Endothelial cell of umbilical vein (primary cell): ENCODE data around the gene ZDHHC16. TPM values are rescaled to one million over a fixed set of nuclear protein-coding genes. Genes with fewer than 3 reads are reported as not detected.

Source experiments
- BruUV-seq: library from RNA; stranded (reverse); fragments of 400-500 nt; replicated peaks from 2 replicates; lab custom pipeline; 2021; lab: Mats Ljungman, UMichigan
- CTCF ChIA-PET: fragments of 300-600, 350-600 bp; sonication (Branson Sonifier 250); formaldehyde crosslinking; loops from one replicate; lab custom pipeline; 2021; ENCODE audit warnings: antibody characterized with exemption, inconsistent platforms; lab: Charles Lee
- POLR2A ChIA-PET: fragments of 300-600, 350-600 bp; sonication (Branson Sonifier 250); formaldehyde crosslinking; loops from one replicate; lab custom pipeline; 2021; ENCODE audit warnings: antibody characterized with exemption, inconsistent platforms; lab: Charles Lee
- DNase-seq: peaks from one replicate; pipeline ENCODE4 v3.0.0-alpha.2; 2011; ENCODE audit warnings: low read depth, low spot score
- FAIRE-seq: peaks from 2 replicates; lab custom pipeline; 2011; peaks lifted over from hg19 to GRCh38; lab: Jason Lieb, UNC
- H2AFZ ChIP-seq: 2 replicates; pipeline ENCODE4 v1.6.0; 2012; ENCODE audit warnings: low read depth, low read length, control low read depth, inconsistent platforms
- H3K27ac ChIP-seq: 2 replicates; pipeline ENCODE4 v1.5.1; 2011; ENCODE audit warnings: low read depth, mild to moderate bottlenecking, control low read depth, low read length, moderate library complexity; ENCODE audit not compliant: insufficient read depth
- H3K27me3 ChIP-seq, 2 experiments: 2 replicates each; pipeline versions ENCODE4 v1.6.0 to v1.6.1; 2011; ENCODE audit warnings: low read length in 2 of 2, mixed read lengths in 1 of 2; ENCODE audit not compliant: control insufficient read depth in 2 of 2, insufficient read depth in 2 of 2
- H3K36me3 ChIP-seq, 2 experiments: 2 replicates in 1 of 2; 3 replicates in 1 of 2; pipeline ENCODE4 v1.5.1; 2011; ENCODE audit warnings: low read length in 2 of 2, mild to moderate bottlenecking in 1 of 2, moderate library complexity in 1 of 2; ENCODE audit not compliant: control insufficient read depth in 2 of 2, insufficient read depth in 2 of 2; ENCODE audit errors: extremely low read depth in 1 of 2
- H3K4me1 ChIP-seq: 3 replicates; pipeline ENCODE4 v1.5.1; 2011; ENCODE audit warnings: mild to moderate bottlenecking, low read length; ENCODE audit not compliant: control insufficient read depth, insufficient read depth; ENCODE audit errors: extremely low read depth
- H3K4me2 ChIP-seq: 2 replicates; pipeline ENCODE4 v1.6.1; 2011; ENCODE audit warnings: low read length, control low read depth, mixed read lengths; ENCODE audit not compliant: insufficient read depth
- H3K4me3 ChIP-seq, 3 experiments: fragments of 200-600 bp in 1 of 3; sonication (generic), shearing (Covaris generic) in 1 of 3; replicated peaks in 1 of 3; 2 replicates each; pipeline ENCODE4 v1.5.1; 2011 to 2016; ENCODE audit warnings: control low read depth in 3 of 3, low read length in 3 of 3, mild to moderate bottlenecking in 2 of 3, inconsistent platforms in 1 of 3, low read depth in 1 of 3, moderate library complexity in 1 of 3; ENCODE audit not compliant: insufficient read depth in 1 of 3
- H3K79me2 ChIP-seq: 2 replicates; pipeline ENCODE4 v1.6.0; 2012; ENCODE audit warnings: low read length, inconsistent platforms; ENCODE audit not compliant: control insufficient read depth, insufficient read depth
- H3K9ac ChIP-seq: replicated peaks from 2 replicates; pipeline ENCODE3; 2011; ENCODE audit warnings: low read length, control low read depth; ENCODE audit not compliant: insufficient read depth; ENCODE audit errors: extremely low read depth
- H3K9me1 ChIP-seq: replicated peaks from 3 replicates; pipeline ENCODE4 v1.6.0; 2011; ENCODE audit warnings: mild to moderate bottlenecking, low read length; ENCODE audit not compliant: control insufficient read depth, insufficient read depth; ENCODE audit errors: extremely low read depth
- H3K9me3 ChIP-seq: replicated peaks from 2 replicates; pipeline ENCODE4 v1.5.1; 2012; ENCODE audit warnings: low read length, inconsistent platforms; ENCODE audit not compliant: control insufficient read depth, insufficient read depth
- H4K20me1 ChIP-seq: replicated peaks from 2 replicates; pipeline ENCODE3; 2011; ENCODE audit warnings: mild to moderate bottlenecking, low read length; ENCODE audit not compliant: control insufficient read depth, insufficient read depth; ENCODE audit errors: extremely low read depth
- CTCF ChIP-seq, 2 donors: IDR thresholded peaks; 1 replicate in 1 of 2; 2 replicates in 1 of 2; pipeline ENCODE4 v1.5.1; 2011; ENCODE audit warnings: low read length in 2 of 2, mild to moderate bottlenecking in 2 of 2, moderate library complexity in 2 of 2, control low read depth in 1 of 2, inconsistent platforms in 1 of 2, low read depth in 1 of 2; ENCODE audit not compliant: insufficient read depth in 1 of 2; ENCODE audit errors: extremely low read depth in 1 of 2
- EZH2 ChIP-seq: IDR thresholded peaks from 2 replicates; pipeline ENCODE4 v1.6.1; 2012; ENCODE audit warnings: borderline replicate concordance, low read depth, mild to moderate bottlenecking, moderate library complexity, low read length, inconsistent platforms; ENCODE audit not compliant: severe bottlenecking
- FOS ChIP-seq: IDR thresholded peaks from 2 replicates; pipeline ENCODE4 v1.6.1; 2011; ENCODE audit warnings: mild to moderate bottlenecking, low read length, moderate library complexity, borderline replicate concordance; ENCODE audit not compliant: insufficient read depth
- GATA2 ChIP-seq: IDR thresholded peaks from 2 replicates; pipeline ENCODE4 v1.7.0; 2011; ENCODE audit warnings: low read depth, mild to moderate bottlenecking, moderate library complexity, mixed read lengths, low read length; ENCODE audit not compliant: insufficient read length, insufficient read depth
- JUN ChIP-seq: IDR thresholded peaks from 2 replicates; pipeline ENCODE4 v1.6.1; 2011; ENCODE audit warnings: borderline replicate concordance, low read depth; ENCODE audit not compliant: insufficient read length, insufficient read depth
- MAX ChIP-seq: IDR thresholded peaks from 2 replicates; pipeline ENCODE4 v1.6.1; 2011; ENCODE audit not compliant: insufficient read depth, insufficient read length
- MYC ChIP-seq: IDR thresholded peaks from one replicate; pipeline ENCODE4 v1.6.1; 2011; ENCODE audit warnings: mild to moderate bottlenecking, low read depth, low read length
- POLR2A ChIP-seq: IDR thresholded peaks from 2 replicates; pipeline ENCODE4 v1.6.1; 2012; ENCODE audit warnings: low read depth, mild to moderate bottlenecking, control low read depth, low read length
- POLR2AphosphoS5 ChIP-seq: IDR thresholded peaks from 2 replicates; pipeline ENCODE4 v1.6.1; 2012; ENCODE audit warnings: low read depth, mild to moderate bottlenecking, control low read depth, low read length, moderate library complexity; ENCODE audit not compliant: insufficient read depth
- dilution Hi-C: fragments of 300-500 bp; cut with MboI; formaldehyde crosslinking; loops from one replicate; pipeline ENCODE4 v1.15.0; 2019; ENCODE audit warnings: low sequenced_read_pairs; ENCODE audit not compliant: extremely low pct_ligation_motif_present
- intact Hi-C: fragments of 100-400 bp; cut with micrococcal nuclease; formaldehyde crosslinking; loops from one replicate; pipeline ENCODE4 v1.10.0; 2022
- polyA plus RNA-seq, 4 experiments: library from polyadenylated mRNA; depleted of rRNA in 3 of 4; stranded (reverse) in 3 of 4; unstranded in 1 of 4; fragments of >200 nt; gene quantifications; 2 replicates each; pipeline versions ENCODE4 v1.2.1 to v1.2.3, GENCODE V29; 2011 to 2012; ENCODE audit warnings: missing spikeins in 1 of 4
- total RNA-seq: library from RNA; stranded (reverse); gene quantifications from 2 replicates; pipeline ENCODE4 v1.2.3, GENCODE V29; 2021

Gene ZDHHC16
- total and polyA plus RNA-seq, 2 donors (not counting 3 experiments of a cell fraction or from before 2014, with no cell fraction given) = 52.0 to 125 TPM

GRCh38 chr10:97466755-97467154, 20.8 kb downstream of the ZDHHC16 start:
- no peak for FAIRE-seq
- no peak overlapping the region for H3K4me3 ChIP-seq
- ChIA-PET POLR2A (no interaction called here), CTCF (interaction anchor here (0.9 to 5.8 kb wide), 9 partner anchors 8 to 146 kb away, joined by 3 to 61 read pairs (median 4); partner anchors contain the start of genes ANKRD2 and UBTD1)
- H3K4me1 ChIP-seq = peaks cover 3% of the 10 kb centered on the region
- no peak overlapping the region for H2AFZ ChIP-seq
- no peak for DNase-seq
- intact Hi-C loops = no loop called here
- dilution Hi-C loops = no loop called here
- H4K20me1 ChIP-seq = no peaks in the 10 kb centered on the region
- no peaks in the 10 kb centered on the region for H3K9me1 ChIP-seq
- H3K4me2 ChIP-seq = no peak overlapping the region
- H3K79me2 ChIP-seq = no peaks in the 10 kb centered on the region
- no TSS peak for BruUV-seq
- no peaks in the 10 kb centered on the region for H3K27me3 ChIP-seq
- H3K9me3 ChIP-seq = no peaks in the 10 kb centered on the region
- H3K36me3 ChIP-seq = peaks cover 32 to 57% of the 10 kb centered on the region in 2 experiments
- no peak overlapping the region for H3K27ac ChIP-seq
- no peak overlapping the region for H3K9ac ChIP-seq
- TF ChIP-seq MYC (no peak), MAX (no peak), POLR2AphosphoS5 (no peak), EZH2 (no peak), FOS (no peak), CTCF (IDR thresholded peaks at IDR 0.05; ENCODE audit: extremely low read depth in 1 of 2, insufficient read depth in 1 of 2, low read depth in 1 of 2, low read length in 2 of 2) (no peak), GATA2 (no peak), JUN (no peak), POLR2A (no peak)
